Osteocyte (in vitro differentiated cells): ENCODE results near the gene KCNJ1. TPM values are rescaled to one million over a fixed set of nuclear protein-coding genes. Genes with fewer than 3 reads are reported as not detected.

Experiments used
- DNase-seq: peaks from one replicate; pipeline ENCODE4 v3.0.0; 2021; ENCODE audit warnings: mixed read lengths; ENCODE audit not compliant: unreplicated experiment; ENCODE audit errors: extremely low spot score
- H3K27ac Mint-ChIP-seq: one replicate; pipeline ENCODE4 v1.8.0; 2021; ENCODE audit warnings: mild to moderate bottlenecking, mixed read lengths; ENCODE audit not compliant: unreplicated experiment
- H3K27me3 Mint-ChIP-seq: one replicate; pipeline ENCODE4 v1.8.0; 2021; ENCODE audit warnings: mixed read lengths; ENCODE audit not compliant: unreplicated experiment
- H3K36me3 Mint-ChIP-seq: one replicate; pipeline ENCODE4 v1.8.0; 2021; ENCODE audit warnings: mixed read lengths; ENCODE audit not compliant: unreplicated experiment
- H3K4me1 Mint-ChIP-seq: one replicate; pipeline ENCODE4 v1.8.0; 2021; ENCODE audit warnings: mixed read lengths; ENCODE audit not compliant: unreplicated experiment
- H3K4me3 Mint-ChIP-seq: one replicate; pipeline ENCODE4 v1.8.0; 2021; ENCODE audit warnings: mild to moderate bottlenecking, moderate library complexity, mixed read lengths; ENCODE audit not compliant: unreplicated experiment
- H3K9me3 Mint-ChIP-seq: one replicate; pipeline ENCODE4 v1.8.0; 2021; ENCODE audit warnings: mixed read lengths; ENCODE audit not compliant: unreplicated experiment
- total RNA-seq: library from RNA; stranded (reverse); gene quantifications from 2 replicates; pipeline ENCODE4 v1.2.1, GENCODE V29; 2021
- TF ChIP-seq, protein P1 (sequence below): fragments of 200-600 bp; sonication (generic); IDR thresholded peaks from 2 replicates; pipeline ENCODE4 v1.5.0; 2021; ENCODE audit warnings: antibody characterized with exemption, mild to moderate bottlenecking, moderate library complexity

KCNJ1 gene
- total RNA-seq, 1 donor from 2014 or later, result not detected

DNA sequence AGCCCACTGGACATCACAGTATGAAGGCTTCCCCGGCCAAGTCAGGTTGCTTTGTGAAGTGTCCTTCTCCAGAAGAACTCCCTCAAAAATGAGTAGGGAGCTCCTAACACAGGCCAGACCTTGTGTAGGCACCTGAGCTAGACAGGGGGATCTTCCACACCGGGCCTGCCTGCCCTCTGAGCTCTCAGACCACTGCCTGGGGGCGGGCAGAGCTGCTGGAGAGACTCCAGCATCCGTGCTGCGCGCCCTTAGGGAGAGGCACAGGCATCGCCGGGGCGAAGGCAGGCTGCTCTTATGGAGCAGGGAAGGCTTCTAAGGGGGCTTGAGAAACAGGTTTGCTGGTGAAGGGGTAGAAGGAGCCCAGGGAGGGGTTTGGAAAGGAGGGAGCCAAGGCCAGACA is 28.4 kb upstream of the KCNJ1 start:
- Mint-ChIP-seq H3K4me1 (peaks cover 3% of the 10 kb centered on the region), H3K27me3 (peaks cover 35% of the 10 kb centered on the region), H3K9me3 (no peaks in the 10 kb centered on the region), H3K36me3 (no peaks in the 10 kb centered on the region), H3K27ac (no peak overlapping the region), H3K4me3 (no peak overlapping the region)
- no peak for DNase-seq
- TF ChIP-seq, protein P1, sequence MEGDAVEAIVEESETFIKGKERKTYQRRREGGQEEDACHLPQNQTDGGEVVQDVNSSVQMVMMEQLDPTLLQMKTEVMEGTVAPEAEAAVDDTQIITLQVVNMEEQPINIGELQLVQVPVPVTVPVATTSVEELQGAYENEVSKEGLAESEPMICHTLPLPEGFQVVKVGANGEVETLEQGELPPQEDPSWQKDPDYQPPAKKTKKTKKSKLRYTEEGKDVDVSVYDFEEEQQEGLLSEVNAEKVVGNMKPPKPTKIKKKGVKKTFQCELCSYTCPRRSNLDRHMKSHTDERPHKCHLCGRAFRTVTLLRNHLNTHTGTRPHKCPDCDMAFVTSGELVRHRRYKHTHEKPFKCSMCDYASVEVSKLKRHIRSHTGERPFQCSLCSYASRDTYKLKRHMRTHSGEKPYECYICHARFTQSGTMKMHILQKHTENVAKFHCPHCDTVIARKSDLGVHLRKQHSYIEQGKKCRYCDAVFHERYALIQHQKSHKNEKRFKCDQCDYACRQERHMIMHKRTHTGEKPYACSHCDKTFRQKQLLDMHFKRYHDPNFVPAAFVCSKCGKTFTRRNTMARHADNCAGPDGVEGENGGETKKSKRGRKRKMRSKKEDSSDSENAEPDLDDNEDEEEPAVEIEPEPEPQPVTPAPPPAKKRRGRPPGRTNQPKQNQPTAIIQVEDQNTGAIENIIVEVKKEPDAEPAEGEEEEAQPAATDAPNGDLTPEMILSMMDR, result no peak

DNA sequence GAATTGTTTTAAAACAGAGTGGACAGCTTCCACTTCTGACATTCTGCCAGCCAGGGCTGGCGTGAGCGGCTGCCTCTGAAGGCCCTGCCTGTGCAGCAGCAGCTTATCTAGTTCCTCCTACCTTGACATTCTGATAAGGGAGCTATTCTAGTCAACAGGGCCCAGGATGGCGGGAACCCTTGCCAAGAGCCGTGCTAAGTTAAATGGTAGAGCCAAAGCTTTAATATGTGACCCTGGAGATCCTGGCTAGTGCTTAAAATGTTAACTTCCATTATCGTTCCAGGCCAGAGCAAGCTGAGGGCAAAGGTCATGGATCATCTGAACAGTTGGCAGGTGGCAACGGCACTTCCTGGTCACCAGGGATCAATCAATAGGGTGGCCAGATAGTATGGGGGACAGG is 27.6 kb upstream of the KCNJ1 start:
- H3K9me3 Mint-ChIP-seq, result no peaks in the 10 kb centered on the region
- no peak overlapping the region for H3K4me3 Mint-ChIP-seq
- no peak overlapping the region for H3K27ac Mint-ChIP-seq
- TF ChIP-seq, protein P1, result no peak
- no peak for DNase-seq
- peaks cover 4% of the 10 kb centered on the region for H3K4me1 Mint-ChIP-seq
- peaks cover 31% of the 10 kb centered on the region for H3K27me3 Mint-ChIP-seq
- no peaks in the 10 kb centered on the region for H3K36me3 Mint-ChIP-seq

DNA sequence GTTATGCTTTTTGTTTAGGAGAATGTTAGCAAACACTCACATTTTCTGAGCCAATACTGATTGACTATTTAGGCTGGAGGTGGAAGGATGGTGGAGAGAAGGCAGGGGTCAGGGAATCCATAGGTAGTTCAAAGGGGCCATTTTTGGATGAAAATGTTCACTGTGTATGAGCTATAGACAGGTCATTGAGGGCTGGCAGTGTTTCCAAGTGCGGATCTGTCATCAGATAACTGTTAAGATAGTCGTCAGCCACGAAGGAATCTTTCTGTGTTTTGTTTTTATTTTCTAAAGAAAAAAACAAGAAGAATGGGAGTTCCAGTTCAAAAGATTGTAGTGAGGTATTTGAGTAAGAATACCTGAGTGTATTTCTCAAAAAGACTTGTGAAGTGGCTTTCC is 27.2 kb upstream of the KCNJ1 start:
- Mint-ChIP-seq H3K27ac (no peak overlapping the region), H3K4me3 (no peak overlapping the region), H3K27me3 (peaks cover 32% of the 10 kb centered on the region), H3K4me1 (peaks cover 4% of the 10 kb centered on the region), H3K9me3 (no peaks in the 10 kb centered on the region), H3K36me3 (no peaks in the 10 kb centered on the region)
- TF ChIP-seq, protein P1, result no peak
- DNase-seq, result no peak

DNA sequence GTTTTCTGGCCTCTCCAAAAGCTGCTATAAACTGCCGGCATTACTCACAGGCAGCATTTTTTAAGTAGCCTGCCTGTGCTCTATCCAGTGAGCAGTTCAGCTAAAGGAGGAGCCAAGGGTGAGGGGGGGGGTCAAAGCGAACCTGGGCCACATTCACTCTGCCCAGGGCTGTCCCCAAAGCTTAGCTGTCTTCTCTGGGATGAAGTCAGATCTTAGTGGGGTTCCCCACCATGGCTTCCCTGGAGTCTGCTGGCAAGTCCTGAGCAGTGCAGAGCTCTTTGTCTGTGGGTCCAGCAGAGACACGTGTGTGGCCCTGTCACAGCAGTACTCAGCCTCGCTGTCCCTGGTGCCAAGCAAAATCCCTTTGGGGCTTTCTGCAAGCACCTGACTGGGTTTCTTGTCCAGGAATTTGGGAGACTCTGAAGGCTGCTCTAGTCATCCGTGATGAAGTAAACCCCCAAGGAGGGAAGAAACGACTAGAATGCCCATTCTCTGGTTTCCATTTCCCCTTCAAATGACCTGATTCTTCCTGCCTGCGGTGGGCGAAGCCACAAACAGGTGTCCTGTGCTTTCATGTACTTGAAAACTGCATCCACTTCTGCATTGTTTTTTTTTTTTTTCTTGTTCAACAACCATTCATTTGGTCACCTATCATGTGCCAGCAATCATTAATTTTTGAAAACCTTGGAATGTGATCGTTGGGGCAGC is 26.6 kb upstream of the KCNJ1 start:
- Mint-ChIP-seq H3K27ac (no peak overlapping the region), H3K36me3 (no peaks in the 10 kb centered on the region), H3K4me1 (peaks cover 4% of the 10 kb centered on the region), H3K4me3 (no peak overlapping the region), H3K27me3 (peaks cover 30% of the 10 kb centered on the region), H3K9me3 (no peaks in the 10 kb centered on the region)
- no peak for DNase-seq
- TF ChIP-seq, protein P1, result no peak

DNA sequence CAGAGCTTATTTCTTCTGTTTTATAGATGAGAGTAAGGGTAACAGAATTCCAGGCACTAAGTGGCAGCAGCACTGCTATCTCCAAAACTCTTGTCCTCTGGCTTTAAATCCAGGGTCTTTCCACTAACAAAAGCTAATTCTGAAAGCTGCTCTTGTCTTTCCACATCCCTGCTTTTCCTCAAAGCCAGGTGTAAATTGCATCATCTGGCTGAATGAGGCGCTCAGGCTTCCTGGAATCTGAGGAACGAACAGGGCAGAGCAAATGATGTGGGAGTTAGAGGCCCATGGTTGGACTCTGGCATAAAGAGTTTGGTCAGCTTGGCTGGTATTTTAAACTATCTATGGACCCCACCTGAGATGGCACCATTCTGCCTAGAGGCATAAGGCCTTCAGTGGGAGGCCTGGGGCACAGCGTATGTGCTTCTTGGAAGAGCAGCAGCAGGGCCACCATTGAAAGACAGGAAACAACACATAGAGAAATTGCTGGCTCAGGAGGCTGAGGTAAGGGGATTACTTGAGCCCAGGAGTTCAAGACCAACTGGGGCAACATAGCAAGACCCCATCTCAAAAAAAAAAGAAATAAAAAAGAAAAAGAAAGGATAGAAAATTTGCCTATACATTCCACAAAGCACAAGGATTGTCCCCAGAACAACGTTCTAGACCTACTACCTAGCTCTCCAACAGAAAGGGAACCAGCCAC is 25.9 kb upstream of the KCNJ1 start:
- Mint-ChIP-seq H3K9me3 (no peaks in the 10 kb centered on the region), H3K27ac (no peak overlapping the region), H3K4me3 (no peak overlapping the region), H3K36me3 (no peaks in the 10 kb centered on the region), H3K27me3 (peaks cover 29% of the 10 kb centered on the region), H3K4me1 (peaks cover 4% of the 10 kb centered on the region)
- TF ChIP-seq, protein P1, result no peak
- no peak for DNase-seq
